ENCODE results near the gene TIMP1. TPM values are rescaled to one million over a fixed set of nuclear protein-coding genes. Genes with fewer than 3 reads are reported as not detected.

TIMP1 gene
- polyA plus RNA-seq, 6 donors from 2014 or later: 7.6 to 15.0 (median 10.5) TPM

DNA sequence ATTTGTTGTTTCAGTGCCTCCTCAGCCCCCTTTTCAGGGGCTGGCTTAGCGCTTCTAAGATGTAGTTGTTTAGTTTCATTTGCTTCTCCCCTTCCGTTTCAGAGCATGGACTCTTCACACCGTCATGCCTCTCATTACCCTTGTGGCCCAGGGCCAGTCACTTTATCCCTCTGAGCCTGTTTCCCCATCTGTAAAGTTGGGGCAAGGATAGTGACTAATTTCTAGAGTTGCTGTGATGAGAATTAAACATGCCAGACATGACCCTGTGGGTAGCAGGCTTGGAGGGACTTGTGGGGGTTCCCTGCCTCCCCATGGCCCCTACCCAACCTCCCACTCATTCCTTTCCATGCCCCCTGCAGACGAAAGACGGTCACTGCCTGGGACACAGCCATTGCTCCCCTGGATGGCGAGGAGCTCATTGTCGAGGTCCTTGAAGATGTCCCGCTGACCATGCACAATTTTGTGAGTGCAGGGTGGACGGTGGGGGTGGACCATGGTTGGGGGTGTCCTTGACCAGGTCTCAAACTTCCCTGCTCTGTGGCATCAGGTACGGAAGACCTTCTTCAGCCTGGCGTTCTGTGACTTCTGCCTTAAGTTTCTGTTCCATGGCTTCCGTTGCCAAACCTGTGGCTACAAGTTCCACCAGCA, 17.7 kb upstream of the TIMP1 start:
- DNase-seq (no peak), ATAC-seq (ENCODE audit: low read depth in 2 of 2) (no peak)
- Mint-ChIP-seq H3K4me3 (peak overlapping the region in 4 of 8 donors; percentile 48 to 91 (median 71)), H3K36me3 (peaks cover 7 to 22% of the 10 kb centered on the region in 2 donors), H3K9me3 (no peaks in the 10 kb centered on the region), H3K27ac (no peak overlapping the region), H3K4me1 (peaks cover 32 to 41% (median 36%) of the 10 kb centered on the region in 3 donors), H3K27me3 (no peaks in the 10 kb centered on the region)

DNA sequence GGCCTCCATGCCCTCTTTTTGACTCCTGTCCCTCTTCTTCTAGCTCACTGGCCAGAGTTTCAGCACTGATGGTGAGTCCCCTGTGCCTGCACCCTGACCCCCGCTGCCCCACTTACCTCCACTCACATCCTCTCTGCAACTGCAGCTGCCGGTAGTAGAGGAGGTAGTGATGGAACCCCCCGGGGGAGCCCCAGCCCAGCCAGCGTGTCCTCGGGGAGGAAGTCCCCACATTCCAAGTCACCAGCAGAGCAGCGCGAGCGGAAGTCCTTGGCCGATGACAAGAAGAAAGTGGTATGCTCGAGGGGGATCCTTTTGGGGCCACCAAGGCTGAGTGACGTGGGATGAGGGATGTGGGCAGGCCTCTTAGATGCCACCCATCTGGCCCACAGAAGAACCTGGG, 15.4 kb upstream of the TIMP1 start:
- peak overlapping the region in 4 of 8 donors; percentile 28 to 85 (median 43) for H3K4me3 Mint-ChIP-seq
- peaks cover 0 to 2% (median 0%) of the 10 kb centered on the region in 7 donors for H3K9me3 Mint-ChIP-seq
- peak; percentile 39 for DNase-seq
- H3K27ac Mint-ChIP-seq: peak overlapping the region in 4 of 6 donors; percentile 57 to 86 (median 81)
- peak; percentile 70 to 83 for ATAC-seq (ENCODE audit: low read depth in 2 of 2)
- H3K36me3 Mint-ChIP-seq: peaks cover 26 to 45% of the 10 kb centered on the region in 2 donors
- peaks cover 22 to 28% (median 25%) of the 10 kb centered on the region in 3 donors for H3K4me1 Mint-ChIP-seq
- H3K27me3 Mint-ChIP-seq: peaks cover 0 to 3% (median 2%) of the 10 kb centered on the region in 3 donors

DNA sequence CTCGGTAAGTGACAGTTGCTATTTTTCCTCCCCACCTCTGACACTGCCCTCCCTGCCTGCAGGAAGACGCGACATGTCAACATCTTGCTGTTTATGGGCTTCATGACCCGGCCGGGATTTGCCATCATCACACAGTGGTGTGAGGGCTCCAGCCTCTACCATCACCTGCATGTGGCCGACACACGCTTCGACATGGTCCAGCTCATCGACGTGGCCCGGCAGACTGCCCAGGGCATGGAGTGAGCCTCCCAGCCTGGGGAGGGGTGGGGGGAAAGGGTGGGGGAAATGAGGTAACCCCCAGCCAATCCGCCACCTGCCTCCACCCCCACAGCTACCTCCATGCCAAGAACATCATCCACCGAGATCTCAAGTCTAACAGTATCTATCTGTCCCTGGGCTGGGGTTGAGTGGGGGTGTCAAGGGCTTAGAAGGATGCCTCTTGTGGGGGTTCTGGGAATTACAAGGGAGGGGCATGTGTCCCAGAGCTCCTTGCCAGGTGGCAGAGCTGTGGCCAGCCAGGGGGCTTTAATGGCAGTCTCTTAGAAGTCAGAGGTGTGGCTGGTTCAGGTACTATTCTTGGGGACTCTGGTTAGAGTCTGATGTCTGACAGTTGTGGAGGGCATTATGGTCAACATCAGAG, 13.5 kb upstream of the TIMP1 start:
- Mint-ChIP-seq H3K4me1 (peaks cover 24 to 38% (median 25%) of the 10 kb centered on the region in 3 donors), H3K9me3 (peaks cover 0 to 6% (median 3%) of the 10 kb centered on the region in 7 donors), H3K36me3 (peaks cover 26 to 60% of the 10 kb centered on the region in 2 donors)

DNA sequence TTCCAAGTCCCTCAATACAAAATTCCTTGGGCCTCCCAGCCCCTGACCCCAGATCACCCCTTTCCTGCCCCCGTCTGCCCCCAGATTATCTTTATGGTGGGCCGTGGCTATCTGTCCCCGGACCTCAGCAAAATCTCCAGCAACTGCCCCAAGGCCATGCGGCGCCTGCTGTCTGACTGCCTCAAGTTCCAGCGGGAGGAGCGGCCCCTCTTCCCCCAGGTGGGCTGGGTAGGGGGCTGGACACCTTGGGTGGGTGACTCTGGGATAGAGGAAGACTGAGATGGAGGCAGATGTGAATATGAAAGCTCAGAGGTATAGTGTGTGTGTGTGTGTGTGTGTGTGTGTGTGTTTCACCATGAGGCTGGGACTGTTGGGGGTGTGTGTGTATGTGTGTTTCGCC, 11.4 kb upstream of the TIMP1 start:
- Mint-ChIP-seq H3K27me3 (peaks cover 0 to 24% (median 22%) of the 10 kb centered on the region in 3 donors), H3K4me1 (peaks cover 20 to 38% (median 24%) of the 10 kb centered on the region in 3 donors), H3K36me3 (peaks cover 22 to 52% of the 10 kb centered on the region in 2 donors), H3K4me3 (no peak overlapping the region), H3K27ac (peak overlapping the region in 1 of 6 donors; percentile 12), H3K9me3 (peaks cover 0 to 6% (median 3%) of the 10 kb centered on the region in 7 donors)
- no peak for DNase-seq
- no peak for ATAC-seq (ENCODE audit: low read depth in 2 of 2)

More for the DNA sequence above, 13.5 kb upstream of the TIMP1 start:
- Mint-ChIP-seq H3K27ac (peak overlapping the region in 2 of 6 donors; percentile 26 to 54), H3K27me3 (peaks cover 0 to 22% (median 21%) of the 10 kb centered on the region in 3 donors), H3K4me3 (no peak overlapping the region)
- ATAC-seq (ENCODE audit: low read depth in 2 of 2) (peak; percentile 29 to 57), DNase-seq (peak; percentile 25)

DNA sequence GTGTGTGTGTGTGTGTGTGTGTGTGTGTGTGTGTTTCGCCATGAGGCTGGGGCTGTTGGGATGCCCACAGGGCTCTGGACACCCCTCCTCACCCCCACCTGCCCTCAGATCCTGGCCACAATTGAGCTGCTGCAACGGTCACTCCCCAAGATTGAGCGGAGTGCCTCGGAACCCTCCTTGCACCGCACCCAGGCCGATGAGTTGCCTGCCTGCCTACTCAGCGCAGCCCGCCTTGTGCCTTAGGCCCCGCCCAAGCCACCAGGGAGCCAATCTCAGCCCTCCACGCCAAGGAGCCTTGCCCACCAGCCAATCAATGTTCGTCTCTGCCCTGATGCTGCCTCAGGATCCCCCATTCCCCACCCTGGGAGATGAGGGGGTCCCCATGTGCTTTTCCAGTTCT, 11.0 kb upstream of the TIMP1 start:
- peaks cover 0 to 28% (median 25%) of the 10 kb centered on the region in 3 donors for H3K27me3 Mint-ChIP-seq
- peak overlapping the region in 1 of 8 donors; percentile 33 for H3K4me3 Mint-ChIP-seq
- peak overlapping the region in 1 of 6 donors; percentile 12 for H3K27ac Mint-ChIP-seq
- ATAC-seq (ENCODE audit: low read depth in 2 of 2) (no peak), DNase-seq (no peak)
- H3K36me3 Mint-ChIP-seq: peaks cover 22 to 52% of the 10 kb centered on the region in 2 donors
- H3K9me3 Mint-ChIP-seq: peaks cover 0 to 6% (median 3%) of the 10 kb centered on the region in 7 donors
- H3K4me1 Mint-ChIP-seq: peaks cover 20 to 36% (median 23%) of the 10 kb centered on the region in 3 donors

DNA sequence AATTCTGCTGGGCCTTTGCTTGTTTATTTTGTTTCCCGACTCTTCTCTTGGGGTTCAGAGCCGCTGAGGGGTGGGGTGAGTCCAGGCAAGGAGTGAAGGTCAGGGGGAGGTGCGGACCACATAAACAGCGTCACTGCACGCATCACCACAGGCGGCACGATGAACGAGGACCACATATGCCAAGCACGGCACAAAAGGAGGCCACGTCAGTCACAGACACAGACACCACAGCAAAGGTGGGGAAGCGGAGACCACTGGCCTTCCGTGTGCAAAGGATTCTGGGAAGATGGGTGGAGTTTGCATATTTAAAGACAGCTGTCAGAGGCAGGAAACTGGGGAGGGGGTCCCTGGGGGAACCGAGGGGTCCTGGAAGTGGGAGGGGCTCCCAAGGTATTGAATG, 10.3 kb upstream of the TIMP1 start:
- Mint-ChIP-seq H3K4me3 (peak overlapping the region in 1 of 8 donors; percentile 41), H3K36me3 (peaks cover 22 to 46% of the 10 kb centered on the region in 2 donors)

DNA sequence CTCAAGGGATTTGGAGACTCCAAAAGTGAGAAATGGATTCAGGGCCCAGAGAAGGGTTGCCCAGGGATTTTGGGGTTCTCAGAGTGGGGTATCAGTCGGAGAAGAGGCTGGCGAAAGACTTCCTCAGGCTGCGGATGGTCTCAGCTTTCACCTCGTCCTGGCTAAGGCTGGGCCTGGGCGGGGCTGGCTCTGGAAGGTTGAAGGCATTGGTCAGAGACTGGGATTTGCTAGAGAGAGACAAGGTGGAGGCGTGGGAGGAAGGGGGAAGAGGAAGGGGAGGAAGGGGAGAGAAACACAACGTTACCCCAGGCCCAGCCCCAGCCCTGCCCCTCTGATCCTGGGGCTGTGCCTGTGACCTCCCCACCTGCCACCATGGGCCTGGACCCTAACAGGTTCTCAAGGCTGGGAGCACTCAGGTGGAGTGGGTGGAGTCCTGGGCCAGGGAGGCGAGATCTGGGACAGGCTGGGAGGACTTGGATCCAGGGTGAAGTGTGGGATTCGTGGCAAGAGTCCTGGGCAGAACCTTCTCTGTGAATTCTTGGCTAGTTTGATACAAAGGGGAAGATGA, 9.4 kb upstream of the TIMP1 start:
- Mint-ChIP-seq H3K27me3 (peaks cover 3 to 45% (median 42%) of the 10 kb centered on the region in 3 donors), H3K9me3 (peaks cover 0 to 6% (median 3%) of the 10 kb centered on the region in 7 donors), H3K36me3 (peaks cover 22 to 44% of the 10 kb centered on the region in 2 donors), H3K4me1 (peaks cover 12 to 27% (median 12%) of the 10 kb centered on the region in 3 donors), H3K4me3 (peak overlapping the region in 2 of 8 donors; percentile 12 to 35), H3K27ac (peak overlapping the region in 1 of 6 donors; percentile 53)
- DNase-seq (no peak), ATAC-seq (ENCODE audit: low read depth in 2 of 2) (no peak)

More for the DNA sequence above, 10.3 kb upstream of the TIMP1 start:
- H3K4me1 Mint-ChIP-seq: peaks cover 15 to 29% (median 19%) of the 10 kb centered on the region in 3 donors
- peak overlapping the region in 2 of 6 donors; percentile 33 to 67 for H3K27ac Mint-ChIP-seq
- peaks cover 2 to 35% (median 32%) of the 10 kb centered on the region in 3 donors for H3K27me3 Mint-ChIP-seq
- DNase-seq: no peak
- ATAC-seq (ENCODE audit: low read depth in 2 of 2): no peak
- H3K9me3 Mint-ChIP-seq: peaks cover 0 to 6% (median 3%) of the 10 kb centered on the region in 7 donors

DNA sequence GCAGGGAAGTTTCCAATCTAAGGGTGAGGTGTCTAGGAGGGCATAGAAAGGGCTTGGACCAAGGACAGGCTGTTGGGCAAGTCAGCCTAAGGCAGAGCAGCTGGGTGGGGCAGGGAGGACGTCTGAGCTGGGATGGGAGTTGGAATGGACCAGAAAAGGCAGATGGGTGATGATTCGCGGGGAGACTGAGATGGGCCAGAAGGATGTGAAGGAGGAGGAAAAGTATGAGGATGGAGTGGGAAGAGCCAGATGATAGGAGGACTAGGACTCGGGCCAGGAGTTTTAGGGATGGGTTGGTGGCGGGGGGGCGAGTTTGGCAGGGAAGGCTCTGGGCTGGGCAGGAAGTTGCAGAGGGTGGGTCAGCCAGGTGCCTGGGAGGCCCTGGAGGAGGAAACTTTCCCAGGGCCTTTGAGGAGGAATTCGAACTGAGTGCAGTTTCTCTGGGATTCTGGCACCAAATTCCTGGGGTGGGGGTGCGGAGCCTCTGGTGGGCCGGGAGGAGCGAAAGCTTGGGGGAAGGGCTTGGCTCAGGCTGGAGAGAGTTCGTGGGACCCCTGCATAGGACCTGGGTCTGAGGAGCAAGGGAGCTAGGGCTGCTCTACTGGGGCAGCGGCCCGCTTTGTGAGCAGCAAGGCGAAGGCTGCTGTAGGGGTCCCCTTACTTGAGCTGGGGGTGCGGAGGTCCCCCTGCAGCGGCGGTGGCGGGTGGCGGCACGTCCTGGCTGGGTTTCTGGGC, 8.7 kb upstream of the TIMP1 start:
- DNase-seq: no peak
- H3K9me3 Mint-ChIP-seq: peaks cover 0 to 6% (median 3%) of the 10 kb centered on the region in 7 donors
- peaks cover 22 to 44% of the 10 kb centered on the region in 2 donors for H3K36me3 Mint-ChIP-seq
- H3K4me3 Mint-ChIP-seq: peak overlapping the region in 2 of 8 donors; percentile 3 to 12
- no peak for ATAC-seq (ENCODE audit: low read depth in 2 of 2)
- peaks cover 12 to 27% (median 12%) of the 10 kb centered on the region in 3 donors for H3K4me1 Mint-ChIP-seq
- H3K27ac Mint-ChIP-seq: peak overlapping the region in 2 of 6 donors; percentile 53 to 62
- H3K27me3 Mint-ChIP-seq: peaks cover 7 to 48% (median 48%) of the 10 kb centered on the region in 3 donors

DNA sequence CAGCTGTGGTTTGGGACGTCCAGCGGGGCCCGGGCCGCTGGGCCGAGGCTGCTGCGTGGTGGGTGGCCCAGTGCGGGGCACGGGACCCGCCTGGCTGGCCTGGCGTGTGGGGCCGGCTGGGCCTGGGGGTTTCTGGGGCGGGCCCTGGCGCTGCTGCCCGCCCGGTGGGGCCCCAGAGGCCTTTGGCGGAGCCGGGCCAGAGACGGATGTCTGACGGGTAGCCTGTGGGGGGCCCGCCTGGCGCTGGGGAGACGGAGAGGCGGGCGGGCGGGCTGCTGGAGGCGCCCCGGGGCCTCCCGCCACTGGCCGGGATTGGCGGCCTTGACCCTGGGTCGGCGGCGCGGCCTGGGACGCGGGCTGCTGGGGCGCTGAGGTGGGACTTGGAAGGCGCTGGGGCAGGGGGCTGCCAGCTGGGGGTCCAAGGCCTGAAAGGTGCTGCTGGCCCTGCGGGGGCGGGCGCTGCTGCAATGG, 8.1 kb upstream of the TIMP1 start:
- Mint-ChIP-seq H3K9me3 (peaks cover 0 to 6% (median 3%) of the 10 kb centered on the region in 7 donors), H3K27me3 (peaks cover 7 to 48% (median 48%) of the 10 kb centered on the region in 3 donors), H3K36me3 (peaks cover 20 to 41% of the 10 kb centered on the region in 2 donors), H3K4me3 (no peak overlapping the region), H3K4me1 (peaks cover 10 to 23% (median 12%) of the 10 kb centered on the region in 3 donors), H3K27ac (no peak overlapping the region)
- DNase-seq: no peak
- no peak for ATAC-seq (ENCODE audit: low read depth in 2 of 2)

DNA sequence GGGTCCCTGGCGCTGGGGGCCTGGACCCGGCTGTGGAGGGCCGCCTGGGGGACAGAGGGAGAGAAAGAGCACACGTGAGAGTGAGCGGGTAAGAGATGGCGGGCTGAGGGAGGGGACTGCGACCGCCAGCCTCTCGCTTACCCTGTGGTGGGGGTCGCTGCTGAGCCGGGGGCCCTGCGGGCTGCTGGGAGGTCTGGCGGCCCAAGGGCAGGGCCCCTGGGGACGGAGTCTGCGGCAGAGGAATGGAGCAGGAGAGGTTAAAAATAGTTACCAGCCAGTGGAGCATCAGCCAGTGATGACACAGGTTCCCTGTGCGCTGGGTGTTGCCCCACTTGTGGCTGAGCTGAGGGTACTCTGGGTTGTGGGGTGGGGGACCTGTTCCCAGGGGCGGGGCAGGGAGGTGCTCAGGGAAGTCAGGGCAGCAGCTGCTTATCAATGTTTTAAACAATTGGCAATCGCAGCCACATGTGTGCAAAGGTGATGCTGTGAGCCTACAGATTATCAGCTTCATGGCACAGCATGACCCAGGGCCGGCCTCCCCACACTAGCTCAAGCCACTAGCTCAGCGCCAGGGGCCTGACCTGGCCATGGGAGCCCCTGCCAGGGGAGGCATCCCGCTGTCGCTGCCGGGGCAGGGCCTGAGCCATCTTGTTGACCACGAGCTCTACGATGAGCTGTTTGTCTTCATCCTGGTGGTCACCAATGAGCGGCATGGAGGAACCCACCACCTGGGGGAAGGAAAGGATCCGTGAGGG, 7.5 kb upstream of the TIMP1 start:
- Mint-ChIP-seq H3K4me3 (peak overlapping the region in 3 of 8 donors; percentile 9 to 29 (median 10)), H3K27me3 (peaks cover 7 to 54% (median 54%) of the 10 kb centered on the region in 3 donors)

DNA sequence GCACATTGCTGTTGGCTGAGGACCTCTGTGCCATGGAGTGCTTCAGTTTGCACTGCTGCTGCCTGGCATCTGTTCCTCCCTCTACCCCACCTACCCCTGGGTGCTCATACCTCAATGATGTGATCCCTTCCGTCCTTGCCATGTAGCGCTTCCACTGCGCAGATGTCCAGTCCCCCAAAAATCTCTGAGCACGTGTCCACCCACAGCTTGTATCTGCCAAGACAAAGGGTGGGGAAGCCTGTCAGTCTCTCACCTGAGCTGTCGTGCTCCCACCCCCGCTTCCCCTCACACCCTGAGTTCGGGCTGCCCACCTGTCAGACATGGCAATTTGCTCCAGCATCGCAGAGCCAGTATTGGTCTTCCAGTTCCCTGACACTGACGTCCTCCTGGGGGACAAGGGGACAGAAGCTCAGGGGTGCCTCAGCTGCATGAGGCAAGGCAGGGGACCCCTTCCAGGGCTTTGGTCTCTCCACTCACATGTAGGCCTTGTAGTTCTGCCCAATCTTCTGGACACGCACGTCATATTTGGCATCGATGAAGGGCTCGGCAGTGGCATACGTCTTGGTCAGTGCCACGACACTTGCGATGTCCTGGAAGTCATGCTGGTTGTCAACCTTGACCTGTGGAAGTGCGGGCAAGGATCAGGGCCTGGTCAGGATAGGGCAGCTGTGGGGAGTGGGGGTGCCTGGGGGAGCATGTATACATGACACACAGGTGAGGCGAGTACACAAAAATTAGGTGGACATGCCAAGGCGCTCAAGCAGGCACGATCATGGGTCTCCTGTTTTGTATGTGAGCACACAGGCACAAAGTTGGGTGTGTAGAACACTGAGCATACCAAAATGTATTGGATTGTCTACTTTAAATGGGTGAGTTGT, 6.0 kb upstream of the TIMP1 start:
- peaks cover 5 to 21% of the 10 kb centered on the region in 2 donors for H3K36me3 Mint-ChIP-seq

More for the DNA sequence above, 7.5 kb upstream of the TIMP1 start:
- Mint-ChIP-seq H3K27ac (no peak overlapping the region), H3K9me3 (peaks cover 0 to 6% (median 3%) of the 10 kb centered on the region in 7 donors), H3K4me1 (peaks cover 10 to 20% (median 12%) of the 10 kb centered on the region in 3 donors), H3K36me3 (peaks cover 18 to 36% of the 10 kb centered on the region in 2 donors)
- DNase-seq (no peak), ATAC-seq (ENCODE audit: low read depth in 2 of 2) (no peak)

More for the DNA sequence above, 6.0 kb upstream of the TIMP1 start:
- no peak overlapping the region for H3K4me3 Mint-ChIP-seq
- H3K27ac Mint-ChIP-seq: no peak overlapping the region
- DNase-seq: no peak
- ATAC-seq (ENCODE audit: low read depth in 2 of 2): no peak
- peaks cover 0 to 4% (median 3%) of the 10 kb centered on the region in 7 donors for H3K9me3 Mint-ChIP-seq
- H3K4me1 Mint-ChIP-seq: peaks cover 10 to 20% (median 12%) of the 10 kb centered on the region in 3 donors
- peaks cover 7 to 56% (median 56%) of the 10 kb centered on the region in 3 donors for H3K27me3 Mint-ChIP-seq
